HG02571 (cell line): ENCODE measurements around the gene SHF.

Experiments used
- ATAC-seq: cut with Tn5 transposase; IDR thresholded peaks from one replicate; pipeline ENCODE4 v1.9.1; 2021; ENCODE audit warnings: mild to moderate bottlenecking, moderate library complexity; ENCODE audit not compliant: unreplicated experiment

The SHF gene

DNA sequence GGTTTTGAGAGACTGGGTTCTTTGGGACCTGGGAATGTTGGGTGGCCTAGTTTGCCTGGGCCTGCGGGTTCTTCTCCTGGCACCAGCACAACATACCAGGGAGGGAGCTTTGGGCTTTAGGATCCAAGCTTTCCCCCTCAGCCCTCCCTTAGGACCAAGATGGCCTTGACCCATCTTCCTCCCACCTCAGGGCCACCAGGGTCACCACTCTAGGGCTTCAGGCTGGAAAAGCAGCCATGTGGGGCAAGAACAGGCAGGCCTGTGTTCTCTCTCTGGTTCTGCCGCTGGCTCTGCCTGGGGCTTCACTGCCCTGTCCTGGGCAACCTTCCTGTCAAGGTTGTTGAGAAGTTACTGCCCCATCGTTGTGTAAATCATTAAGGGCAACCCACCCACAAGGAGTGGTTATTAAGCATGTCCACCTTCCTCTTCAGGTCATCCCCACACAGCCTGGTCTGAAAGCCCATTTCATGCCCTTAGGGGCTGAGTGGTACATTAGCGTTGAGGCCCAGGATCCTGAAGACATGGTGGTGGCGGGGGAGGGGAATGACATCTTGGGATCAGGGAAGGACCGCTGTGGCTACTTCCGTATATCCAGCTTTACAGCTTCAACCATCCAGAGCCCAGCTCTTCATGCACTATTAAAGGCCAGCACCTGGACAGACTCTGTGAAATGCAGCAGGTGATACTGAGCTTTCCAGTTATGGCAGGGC is 57.3 kb downstream of the SHF start:
- ATAC-seq, result no peak

DNA sequence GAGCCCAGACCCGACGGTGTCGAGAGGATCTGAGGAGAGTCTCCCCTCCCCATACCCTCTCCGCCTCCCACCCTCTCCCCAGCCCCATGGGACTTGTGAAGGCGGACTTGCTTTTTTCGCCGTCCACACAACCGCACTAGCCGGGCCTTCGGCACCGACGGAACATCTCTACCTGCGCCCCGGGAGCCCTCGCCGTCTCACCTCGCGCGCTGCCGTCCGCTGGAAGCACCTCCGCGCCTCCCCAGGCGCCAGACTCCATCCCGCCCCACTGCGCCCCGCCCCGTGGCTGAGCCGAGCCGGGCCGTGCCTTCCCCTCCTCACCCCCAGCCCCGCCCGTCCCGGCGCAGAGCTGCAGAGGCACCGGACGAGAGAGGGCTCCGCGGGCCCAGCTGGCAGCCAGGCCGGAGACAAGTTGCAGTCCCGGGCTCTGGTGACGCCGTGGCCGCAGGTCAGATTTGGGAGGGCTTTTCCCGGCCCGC is 58.1 kb downstream of the SHF start, which contains the start of the genes DUOX1 and DUOXA1:
Gene DUOX1 (plus strand): TSS at position 344 of the 479 bp plus-strand sequence. CDS start 1,973 bp downstream, outside the sequence.
Gene DUOXA1 (minus strand): TSS at position 229 of the 479 bp plus-strand sequence. CDS start 6,865 bp downstream, outside the sequence.
- ATAC-seq, result no peak

DNA sequence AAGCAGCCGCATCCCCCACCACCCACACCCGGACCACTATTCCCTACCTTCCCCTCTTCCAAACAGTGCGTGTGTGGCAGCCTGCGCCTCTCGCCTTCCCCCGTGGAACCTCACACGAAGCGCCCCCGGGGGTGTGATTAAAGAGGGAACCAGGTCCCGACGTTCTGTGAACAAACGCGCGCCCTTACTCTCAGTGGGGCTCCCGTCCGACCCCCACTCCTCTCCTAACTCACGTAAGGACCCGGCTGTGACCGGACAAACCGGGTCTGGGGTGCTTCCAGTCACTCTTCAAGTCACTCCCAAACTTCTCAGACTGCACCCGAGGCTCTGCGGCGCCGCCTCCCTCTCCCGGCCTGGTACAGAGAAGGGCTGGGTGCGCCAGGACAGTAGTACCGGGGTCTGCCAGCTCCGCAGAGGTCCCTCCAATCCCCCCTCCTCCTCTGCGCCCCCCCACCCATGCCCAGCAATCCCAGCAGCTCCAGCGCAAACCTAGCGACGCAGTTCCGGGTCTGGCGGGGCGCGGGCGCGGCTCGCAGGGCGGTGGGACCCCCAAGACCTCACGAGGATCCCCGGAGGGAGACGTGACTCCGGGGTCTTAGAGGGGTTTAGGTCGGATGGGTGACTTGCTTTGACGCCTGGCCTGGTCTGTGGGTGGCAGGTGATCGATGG is 58.7 kb downstream of the SHF start:
- no peak for ATAC-seq

DNA sequence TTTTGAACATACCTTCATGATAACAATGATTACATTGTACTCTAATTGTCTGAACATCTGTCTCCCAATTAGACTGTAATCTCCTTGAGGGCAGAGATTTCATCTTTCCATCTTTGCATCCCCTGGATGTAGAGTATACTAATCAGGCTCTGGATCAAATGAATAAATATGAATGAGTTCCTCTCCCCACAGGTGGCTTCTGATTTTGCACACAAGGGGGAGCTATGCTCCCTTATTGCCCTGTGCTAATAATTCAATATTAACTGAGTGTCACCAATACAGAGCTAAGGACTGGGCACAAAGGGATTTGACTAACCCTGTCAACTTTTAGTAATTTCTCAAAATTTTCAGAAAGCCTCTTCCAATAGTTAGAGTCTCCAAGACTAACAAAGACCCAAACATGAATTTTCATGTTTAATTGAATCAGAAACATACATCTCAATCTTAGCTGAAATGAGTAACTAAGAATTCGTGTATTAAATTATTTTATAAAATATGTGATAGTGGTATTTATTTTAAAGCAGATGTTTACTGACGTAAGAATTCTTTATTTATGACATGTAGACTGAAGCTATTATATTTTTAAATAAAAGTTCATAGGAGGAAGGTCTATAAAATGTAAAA is 61.1 kb downstream of the SHF start:
- ATAC-seq, result no peak

DNA sequence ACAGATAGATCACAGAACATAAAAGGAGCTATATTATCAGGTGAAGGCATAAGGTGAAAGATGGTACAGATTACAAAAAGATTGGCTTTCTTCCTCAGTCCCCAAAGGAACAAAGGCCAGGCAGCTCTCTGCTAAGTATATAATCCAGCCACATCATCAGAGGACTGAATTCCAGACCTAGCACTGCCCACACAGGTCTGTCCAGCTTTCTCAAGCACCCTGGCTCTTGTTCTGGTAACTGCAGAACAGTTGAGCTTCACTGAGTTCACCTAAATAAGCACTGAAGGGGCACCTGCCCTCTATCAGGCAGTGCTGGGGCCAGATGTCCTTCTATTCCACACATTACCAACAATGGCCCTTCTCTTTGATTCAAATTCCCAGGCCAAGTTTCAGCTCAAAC is 64.4 kb downstream of the SHF start:
- no peak for ATAC-seq

DNA sequence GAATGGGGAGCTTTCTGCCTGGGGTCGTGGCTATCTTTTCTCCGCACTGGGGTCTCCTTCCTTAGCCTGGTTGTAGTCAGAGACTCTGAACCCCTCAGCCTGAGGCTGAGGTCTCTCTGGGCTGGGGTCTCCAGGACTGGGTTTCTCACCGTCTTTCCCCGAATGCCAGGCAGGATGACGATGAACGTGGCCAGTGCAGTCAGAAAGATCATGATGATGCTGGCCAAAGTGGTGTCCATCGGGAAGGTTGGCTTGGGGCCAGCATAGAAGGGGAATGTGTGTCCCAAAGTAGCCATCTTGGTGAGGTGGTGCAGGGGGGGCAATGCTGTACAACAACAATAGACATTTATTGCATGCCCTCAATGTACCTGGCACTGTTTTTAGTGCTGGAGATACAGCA is 65.0 kb downstream of the SHF start:
- no peak for ATAC-seq

DNA sequence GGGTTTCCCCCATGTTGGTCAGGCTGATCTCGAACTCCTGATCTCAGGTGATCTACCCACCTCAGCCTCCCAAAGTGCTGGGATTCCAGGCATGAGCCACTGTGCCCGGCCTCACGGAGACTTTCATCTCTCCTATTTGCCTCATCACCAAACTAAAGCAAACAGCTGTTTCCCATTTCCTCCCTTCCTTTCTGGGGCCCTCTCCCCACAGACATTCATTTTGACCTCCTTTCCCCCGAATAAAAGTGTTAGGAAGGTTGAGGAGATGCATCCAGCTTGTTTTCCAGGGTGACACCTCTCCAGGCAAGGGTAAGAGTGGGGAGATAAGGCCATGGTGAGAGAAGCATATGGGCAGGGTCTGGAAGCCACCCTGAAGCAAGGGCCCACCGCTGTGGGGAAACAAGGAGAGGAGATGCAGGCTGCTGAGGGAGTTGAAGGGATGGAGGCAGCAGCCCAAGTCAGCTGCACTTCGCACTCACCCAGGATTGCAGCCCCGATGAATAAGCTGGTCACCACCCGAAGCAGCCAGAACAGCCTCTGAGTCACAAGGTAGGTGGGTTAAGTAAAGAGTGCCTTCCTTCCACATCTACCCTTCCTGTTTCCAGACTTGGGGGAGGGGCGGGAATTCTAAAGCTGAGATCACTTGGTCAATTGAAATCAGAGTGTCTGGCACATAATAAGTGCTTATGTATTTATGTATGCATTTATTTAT is 65.9 kb downstream of the SHF start:
- ATAC-seq, result no peak

DNA sequence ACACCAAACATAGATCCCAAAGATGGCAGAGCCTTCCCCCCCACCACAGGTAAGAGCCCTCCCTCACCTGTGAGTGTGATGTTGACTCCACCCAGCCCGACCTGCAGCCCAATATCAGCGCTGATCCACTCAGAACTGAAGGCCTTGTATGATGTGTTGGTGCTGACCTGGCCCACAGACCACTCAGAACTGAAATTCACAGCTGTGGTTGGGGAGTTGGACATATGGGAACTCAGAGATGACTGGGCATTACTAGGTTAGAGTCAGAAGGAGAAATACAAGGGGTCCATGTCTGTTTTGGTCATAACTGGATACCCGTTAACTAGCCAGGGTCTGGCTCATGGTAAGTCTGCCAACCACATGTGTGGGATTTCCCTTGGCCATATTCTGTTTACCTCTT is 66.7 kb downstream of the SHF start:
- no peak for ATAC-seq

DNA sequence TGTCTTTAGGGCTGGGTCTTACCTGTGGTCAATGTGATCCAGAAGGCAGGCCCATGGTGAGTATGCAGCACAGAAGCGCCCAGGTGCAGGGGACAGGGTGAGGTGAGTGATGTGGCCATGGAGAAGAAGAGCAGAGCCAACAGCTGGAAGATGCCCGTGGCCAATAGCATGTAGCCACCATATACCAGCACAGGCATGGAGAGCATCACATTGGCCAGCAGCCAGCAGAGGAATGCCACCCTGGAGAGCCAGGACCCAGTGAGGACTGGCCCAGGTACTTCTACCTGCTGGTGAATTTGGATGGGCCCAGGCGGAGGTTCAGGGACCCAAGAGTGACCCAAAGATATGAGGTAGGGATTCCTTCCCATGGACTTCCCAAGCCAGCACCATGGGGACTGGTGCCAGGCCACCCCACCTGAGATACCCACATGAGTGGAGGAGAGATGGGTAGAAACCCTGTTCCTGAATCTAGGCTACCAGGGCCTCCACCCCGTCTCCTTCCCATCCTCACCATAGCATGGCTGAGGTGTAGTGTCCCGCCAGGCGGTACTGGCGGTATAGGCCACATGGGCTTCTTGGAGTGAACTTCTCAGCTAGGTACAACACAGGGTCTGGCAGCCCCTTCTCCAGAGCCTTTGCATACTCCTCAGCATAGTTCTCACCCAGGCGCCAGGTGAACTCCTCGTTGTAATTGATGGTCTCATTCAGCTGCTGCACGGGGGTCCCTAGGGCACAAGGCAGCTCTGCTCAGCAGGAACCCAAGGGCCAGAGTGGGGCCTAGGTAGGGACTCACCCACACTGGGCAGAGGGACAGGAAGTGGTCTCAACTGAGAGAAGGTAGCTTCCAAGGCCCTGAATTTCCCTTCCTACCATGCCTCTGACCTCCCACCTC is 67.4 kb downstream of the SHF start:
- ATAC-seq, result no peak

DNA sequence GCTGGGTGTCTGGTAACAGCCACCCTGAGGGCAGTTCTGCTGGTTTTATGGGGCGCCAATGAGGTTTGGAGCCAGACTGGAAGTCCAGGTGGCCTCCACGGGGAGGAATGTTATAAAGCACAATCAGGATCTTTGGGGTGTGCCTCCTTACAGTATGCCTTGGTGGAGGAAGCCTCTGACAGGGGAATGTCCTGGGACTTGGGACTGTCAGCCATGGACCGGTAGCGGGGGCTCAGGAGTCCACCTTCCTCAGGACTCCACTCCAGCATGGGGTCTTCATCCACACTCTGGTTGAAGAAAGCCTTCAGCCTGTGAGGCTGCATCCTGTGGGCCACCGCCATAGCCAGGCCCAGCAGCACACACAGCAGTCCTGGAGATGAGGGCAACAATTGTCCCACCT is 68.8 kb downstream of the SHF start:
- ATAC-seq, result no peak

DNA sequence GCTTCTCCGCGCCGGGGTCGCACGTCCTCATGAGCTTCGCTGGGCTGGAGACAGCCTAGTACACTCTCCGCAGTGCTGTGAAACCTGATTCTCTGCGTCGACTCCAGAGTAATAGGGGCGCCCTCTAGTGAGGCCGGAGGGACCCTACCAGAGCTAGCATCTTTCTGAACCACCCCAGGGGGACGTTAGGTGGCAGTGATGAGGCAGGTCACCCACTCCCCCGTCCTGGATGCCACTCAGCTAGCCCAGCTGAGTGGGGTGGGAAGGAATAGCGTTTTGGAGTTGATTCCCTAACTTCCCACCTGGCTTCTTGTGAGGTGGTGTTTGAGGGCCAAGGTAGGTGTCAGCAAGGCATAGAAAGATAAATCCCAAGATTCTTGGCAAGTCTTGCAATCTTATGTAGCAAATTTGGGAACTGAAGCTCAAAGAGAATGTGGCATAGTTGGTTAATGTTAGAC is 69.6 kb downstream of the SHF start:
- ATAC-seq, result peak; percentile 85

DNA sequence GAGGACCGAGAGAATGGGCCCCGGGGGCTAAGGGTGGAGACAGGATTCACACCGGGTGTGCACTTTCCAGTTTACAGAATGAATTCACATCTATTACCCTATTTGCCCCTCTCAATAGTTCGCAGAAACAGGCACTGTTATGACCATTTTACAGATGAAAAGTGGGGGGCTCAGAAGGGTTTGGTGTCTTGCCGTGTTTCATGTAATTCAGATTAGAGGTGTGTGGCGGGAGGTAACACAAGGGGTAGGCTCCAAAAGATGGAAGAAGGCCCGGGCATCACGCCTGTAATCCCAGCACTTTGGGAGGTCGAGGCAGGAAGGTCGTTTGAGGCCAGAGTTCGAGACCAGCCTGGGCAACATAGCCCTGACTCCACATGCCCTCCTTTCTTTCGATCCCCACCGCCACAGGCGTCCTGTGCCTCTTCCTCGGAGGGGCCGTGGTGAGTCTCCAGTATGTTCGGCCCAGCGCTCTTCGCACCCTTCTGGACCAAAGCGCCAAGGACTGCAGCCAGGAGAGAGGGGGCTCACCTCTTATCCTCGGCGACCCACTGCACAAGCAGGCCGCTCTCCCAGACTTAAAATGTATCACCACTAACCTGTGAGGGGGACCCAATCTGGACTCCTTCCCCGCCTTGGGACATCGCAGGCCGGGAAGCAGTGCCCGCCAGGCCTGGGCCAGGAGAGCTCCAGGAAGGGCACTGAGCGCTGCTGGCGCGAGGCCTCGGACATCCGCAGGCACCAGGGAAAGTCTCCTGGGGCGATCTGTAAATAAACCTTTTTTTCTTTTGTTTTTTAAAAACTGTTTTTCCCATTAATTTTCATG is 70.2 kb downstream of the SHF start:
- ATAC-seq, result no peak
